Suprapubic skin (tissue), 4 donors: ENCODE data around the gene DDB1. TPM values are rescaled to one million over a fixed set of nuclear protein-coding genes. Genes with fewer than 3 reads are reported as not detected.

ENCODE experiments used
- DNase-seq, 2 donors: peaks; one replicate each; pipeline ENCODE4 v3.0.0-alpha.2; 2019; ENCODE audit warnings: low spot score in 2 of 2
- H3K27ac ChIP-seq: fragments of 200-600 bp; sonication (generic); one replicate; pipeline ENCODE4 v1.5.1; 2019
- H3K27me3 ChIP-seq: fragments of 200-600 bp; sonication (generic); one replicate; pipeline ENCODE4 v1.5.1; 2019
- H3K36me3 ChIP-seq: fragments of 200-600 bp; sonication (generic); one replicate; pipeline ENCODE4 v1.5.1; 2019
- H3K4me1 ChIP-seq: fragments of 200-600 bp; sonication (generic); one replicate; pipeline ENCODE4 v1.5.1; 2019
- H3K4me3 ChIP-seq: fragments of 200-600 bp; sonication (generic); one replicate; pipeline ENCODE4 v1.5.1; 2019; ENCODE audit warnings: mild to moderate bottlenecking
- H3K9me3 ChIP-seq: fragments of 200-600 bp; sonication (generic); one replicate; pipeline ENCODE4 v1.5.1; 2019
- CTCF ChIP-seq, 2 donors: fragments of 200-600 bp in 1 of 2; fragments of 450-650 bp in 1 of 2; sonication (generic) in 1 of 2; IDR thresholded peaks; one replicate each; pipeline ENCODE4 v1.5.1; 2016 to 2019; ENCODE audit warnings: antibody characterized with exemption in 2 of 2, mild to moderate bottlenecking in 1 of 2, moderate library complexity in 1 of 2
- EP300 ChIP-seq: sonication (generic); formaldehyde crosslinking; IDR thresholded peaks from one replicate; pipeline ENCODE4 v1.6.1; 2017; ENCODE audit warnings: antibody characterized with exemption
- POLR2A ChIP-seq, 2 donors: fragments of 450-650 bp; IDR thresholded peaks; one replicate each; pipeline ENCODE4 v1.6.1; 2017; ENCODE audit warnings: antibody characterized with exemption in 2 of 2, mild to moderate bottlenecking in 2 of 2, moderate library complexity in 2 of 2
- POLR2AphosphoS5 ChIP-seq, 3 donors: sonication (generic); formaldehyde crosslinking; IDR thresholded peaks; one replicate each; pipeline ENCODE4 v1.6.1; 2017; ENCODE audit warnings: antibody characterized with exemption in 3 of 3
- WGBS: methylation state at CpG from one replicate; pipeline ENCODE4 v1.1.5; 2018; 5-methylcytosine and 5-hydroxymethylcytosine counted together
- total RNA-seq, 4 donors: library from RNA; depleted of rRNA; stranded (reverse); fragments of >200 nt; gene quantifications; one replicate each; pipeline ENCODE4 v1.1.0, GENCODE V29; 2016

Gene DDB1
- total RNA-seq, 4 donors from 2014 or later, result 151 to 219 (median 182) TPM

- DNase-seq, result no peak
Observed at GRCh38 chr11:61275191-61275590, 57.7 kb downstream of the DDB1 start.

GRCh38 chr11:61274084-61274483, 58.8 kb downstream of the DDB1 start:
- no peak overlapping the region for H3K27ac ChIP-seq
- TF ChIP-seq EP300, result no peak
- TF ChIP-seq POLR2A (IDR thresholded peaks at IDR 0.05), result no peak
- TF ChIP-seq POLR2AphosphoS5 (IDR thresholded peaks at IDR 0.05), result no peak
- TF ChIP-seq CTCF (IDR thresholded peaks at IDR 0.05), result no peak
- H3K36me3 ChIP-seq, result no peaks in the 10 kb centered on the region
- 88% methylated on average over 4 of the region's 4 CpGs for WGBS
- H3K27me3 ChIP-seq, result no peaks in the 10 kb centered on the region
- peaks cover 14% of the 10 kb centered on the region for H3K4me1 ChIP-seq
- no peak overlapping the region for H3K4me3 ChIP-seq
- H3K9me3 ChIP-seq, result no peaks in the 10 kb centered on the region
- DNase-seq, result no peak

More at GRCh38 chr11:61275191-61275590, 57.7 kb downstream of the DDB1 start:
- no peaks in the 10 kb centered on the region for H3K27me3 ChIP-seq
- no peaks in the 10 kb centered on the region for H3K36me3 ChIP-seq
- no peak overlapping the region for H3K27ac ChIP-seq
- no peak overlapping the region for H3K4me3 ChIP-seq
- peaks cover 20% of the 10 kb centered on the region for H3K4me1 ChIP-seq
- TF ChIP-seq EP300, result no peak
- TF ChIP-seq POLR2A (IDR thresholded peaks at IDR 0.05), result no peak
- TF ChIP-seq POLR2AphosphoS5 (IDR thresholded peaks at IDR 0.05), result no peak
- 96% methylated on average over 4 of the region's 4 CpGs for WGBS
- no peaks in the 10 kb centered on the region for H3K9me3 ChIP-seq

- no peak for TF ChIP-seq POLR2AphosphoS5 (IDR thresholded peaks at IDR 0.05)
- no peak for TF ChIP-seq CTCF (IDR thresholded peaks at IDR 0.05)
- no peak for TF ChIP-seq POLR2A (IDR thresholded peaks at IDR 0.05)
- TF ChIP-seq EP300, result no peak
- Histone ChIP-seq H3K27ac (no peak overlapping the region), H3K36me3 (no peaks in the 10 kb centered on the region), H3K9me3 (no peaks in the 10 kb centered on the region), H3K27me3 (no peaks in the 10 kb centered on the region), H3K4me3 (no peak overlapping the region), H3K4me1 (peaks cover 14% of the 10 kb centered on the region)
- WGBS, result 43% methylated on average over 15 of the region's 16 CpGs
- no peak for DNase-seq
Observed at GRCh38 chr11:61273178-61274078, 59.5 kb downstream of the DDB1 start.

- WGBS, result 88% methylated on average over 3 of the region's 3 CpGs
- Histone ChIP-seq H3K27me3 (no peaks in the 10 kb centered on the region), H3K4me3 (no peak overlapping the region), H3K9me3 (no peaks in the 10 kb centered on the region), H3K27ac (no peak overlapping the region), H3K36me3 (no peaks in the 10 kb centered on the region), H3K4me1 (peaks cover 14% of the 10 kb centered on the region)
- DNase-seq, result no peak
- no peak for TF ChIP-seq POLR2AphosphoS5 (IDR thresholded peaks at IDR 0.05)
- TF ChIP-seq POLR2A (IDR thresholded peaks at IDR 0.05), result no peak
- TF ChIP-seq EP300, result no peak
- TF ChIP-seq CTCF (IDR thresholded peaks at IDR 0.05), result no peak
Observed at GRCh38 chr11:61272731-61273130, 60.2 kb downstream of the DDB1 start.

- TF ChIP-seq CTCF (IDR thresholded peaks at IDR 0.05) (no peak), EP300 (no peak), POLR2AphosphoS5 (IDR thresholded peaks at IDR 0.05) (no peak), POLR2A (IDR thresholded peaks at IDR 0.05) (no peak)
- no peak for DNase-seq
- WGBS, result 92% methylated on average over 7 of the region's 7 CpGs
Observed at GRCh38 chr11:61270354-61271076, 62.4 kb downstream of the DDB1 start.

More at GRCh38 chr11:61270354-61271076, 62.4 kb downstream of the DDB1 start:
- H3K27ac ChIP-seq, result no peak overlapping the region
- H3K9me3 ChIP-seq, result no peaks in the 10 kb centered on the region
- peaks cover 14% of the 10 kb centered on the region for H3K4me1 ChIP-seq
- H3K36me3 ChIP-seq, result no peaks in the 10 kb centered on the region
- no peaks in the 10 kb centered on the region for H3K27me3 ChIP-seq
- no peak overlapping the region for H3K4me3 ChIP-seq
